SK-N-SH (cell line): ENCODE measurements around the gene ZNF283.

Experiments used
- EP300 ChIP-seq, 2 experiments: IDR thresholded peaks; 2 replicates each; pipeline versions ENCODE4 v1.4.0 to v1.6.1; 2012; ENCODE audit warnings: borderline replicate concordance in 1 of 2, low read depth in 1 of 2, low read length in 1 of 2
- FOXM1 ChIP-seq: IDR thresholded peaks from 2 replicates; pipeline ENCODE4 v1.4.0; 2012; ENCODE audit warnings: low read depth, mild to moderate bottlenecking
- GABPA ChIP-seq: IDR thresholded peaks from 2 replicates; pipeline ENCODE4 v1.4.0; 2012; ENCODE audit warnings: low read depth, mild to moderate bottlenecking
- GATA2 ChIP-seq: sonication (generic); formaldehyde crosslinking; IDR thresholded peaks from 2 replicates; pipeline ENCODE4 v1.5.0; 2020; ENCODE audit warnings: mild to moderate bottlenecking, missing genetic modification reagents
- POLR2AphosphoS5 ChIP-seq: IDR thresholded peaks from 2 replicates; pipeline ENCODE4 v1.6.1; 2012; ENCODE audit warnings: low read depth, low read length
- RFX5 ChIP-seq: IDR thresholded peaks from 2 replicates; pipeline ENCODE4 v1.6.1; 2012; ENCODE audit warnings: mild to moderate bottlenecking, improper control_type of control experiment, low read length
- TAF1 ChIP-seq: IDR thresholded peaks from 2 replicates; pipeline ENCODE4 v1.6.1; 2012; ENCODE audit warnings: low read depth, mild to moderate bottlenecking, low read length, moderate library complexity, borderline replicate concordance
- YY1 ChIP-seq: IDR thresholded peaks from 2 replicates; pipeline ENCODE4 v1.4.0; 2012; ENCODE audit warnings: low read depth, mild to moderate bottlenecking
- TF ChIP-seq, protein P1 (sequence below): fragments of 200-600 bp; sonication (generic); IDR thresholded peaks from 2 replicates; pipeline ENCODE4 v1.6.1; 2017; ENCODE audit warnings: antibody characterized with exemption, mild to moderate bottlenecking, moderate library complexity
- TF ChIP-seq, protein P2 (sequence below): IDR thresholded peaks from 2 replicates; pipeline ENCODE4 v1.4.0; 2012; ENCODE audit warnings: low read depth, borderline replicate concordance
- TF ChIP-seq, protein P3 (sequence below): IDR thresholded peaks from 2 replicates; pipeline ENCODE4 v1.4.0; 2012; ENCODE audit warnings: low read depth
- TF ChIP-seq, protein P4 (sequence below): IDR thresholded peaks from 2 replicates; pipeline ENCODE4 v1.6.1; 2012; ENCODE audit warnings: mild to moderate bottlenecking, low read depth, low read length, moderate library complexity

DNA sequence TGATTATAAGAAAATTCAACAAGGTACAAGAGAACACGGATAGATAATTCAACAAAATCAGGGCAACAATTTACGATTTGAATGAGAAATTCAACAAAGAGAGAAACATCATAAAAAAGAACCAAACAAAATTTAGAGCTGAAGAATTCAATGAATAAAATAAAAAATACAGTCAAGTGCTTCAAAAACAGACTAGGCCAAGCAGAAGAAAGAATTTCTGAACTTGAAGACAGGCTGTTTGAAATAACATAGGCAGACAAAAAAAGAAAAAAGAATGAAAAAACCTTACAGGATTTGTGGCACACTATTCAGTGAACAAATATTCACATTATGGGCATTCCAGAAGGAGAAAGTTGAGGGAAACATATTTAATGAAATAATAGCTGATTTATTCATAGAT, 31.1 kb downstream of the ZNF283 start:
- TF ChIP-seq TAF1 (no peak), EP300 (IDR thresholded peaks at IDR 0.05; ENCODE audit: borderline replicate concordance in 1 of 2, low read depth in 1 of 2, low read length in 1 of 2) (no peak), RFX5 (no peak), GABPA (no peak), GATA2 (CRISPR knock-in tag) (no peak), POLR2AphosphoS5 (no peak), FOXM1 (no peak), YY1 (no peak)
- TF ChIP-seq, protein P1, sequence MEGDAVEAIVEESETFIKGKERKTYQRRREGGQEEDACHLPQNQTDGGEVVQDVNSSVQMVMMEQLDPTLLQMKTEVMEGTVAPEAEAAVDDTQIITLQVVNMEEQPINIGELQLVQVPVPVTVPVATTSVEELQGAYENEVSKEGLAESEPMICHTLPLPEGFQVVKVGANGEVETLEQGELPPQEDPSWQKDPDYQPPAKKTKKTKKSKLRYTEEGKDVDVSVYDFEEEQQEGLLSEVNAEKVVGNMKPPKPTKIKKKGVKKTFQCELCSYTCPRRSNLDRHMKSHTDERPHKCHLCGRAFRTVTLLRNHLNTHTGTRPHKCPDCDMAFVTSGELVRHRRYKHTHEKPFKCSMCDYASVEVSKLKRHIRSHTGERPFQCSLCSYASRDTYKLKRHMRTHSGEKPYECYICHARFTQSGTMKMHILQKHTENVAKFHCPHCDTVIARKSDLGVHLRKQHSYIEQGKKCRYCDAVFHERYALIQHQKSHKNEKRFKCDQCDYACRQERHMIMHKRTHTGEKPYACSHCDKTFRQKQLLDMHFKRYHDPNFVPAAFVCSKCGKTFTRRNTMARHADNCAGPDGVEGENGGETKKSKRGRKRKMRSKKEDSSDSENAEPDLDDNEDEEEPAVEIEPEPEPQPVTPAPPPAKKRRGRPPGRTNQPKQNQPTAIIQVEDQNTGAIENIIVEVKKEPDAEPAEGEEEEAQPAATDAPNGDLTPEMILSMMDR: no peak
- TF ChIP-seq, protein P2, sequence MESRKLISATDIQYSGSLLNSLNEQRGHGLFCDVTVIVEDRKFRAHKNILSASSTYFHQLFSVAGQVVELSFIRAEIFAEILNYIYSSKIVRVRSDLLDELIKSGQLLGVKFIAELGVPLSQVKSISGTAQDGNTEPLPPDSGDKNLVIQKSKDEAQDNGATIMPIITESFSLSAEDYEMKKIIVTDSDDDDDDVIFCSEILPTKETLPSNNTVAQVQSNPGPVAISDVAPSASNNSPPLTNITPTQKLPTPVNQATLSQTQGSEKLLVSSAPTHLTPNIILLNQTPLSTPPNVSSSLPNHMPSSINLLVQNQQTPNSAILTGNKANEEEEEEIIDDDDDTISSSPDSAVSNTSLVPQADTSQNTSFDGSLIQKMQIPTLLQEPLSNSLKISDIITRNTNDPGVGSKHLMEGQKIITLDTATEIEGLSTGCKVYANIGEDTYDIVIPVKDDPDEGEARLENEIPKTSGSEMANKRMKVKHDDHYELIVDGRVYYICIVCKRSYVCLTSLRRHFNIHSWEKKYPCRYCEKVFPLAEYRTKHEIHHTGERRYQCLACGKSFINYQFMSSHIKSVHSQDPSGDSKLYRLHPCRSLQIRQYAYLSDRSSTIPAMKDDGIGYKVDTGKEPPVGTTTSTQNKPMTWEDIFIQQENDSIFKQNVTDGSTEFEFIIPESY: no peak
- TF ChIP-seq, protein P3, sequence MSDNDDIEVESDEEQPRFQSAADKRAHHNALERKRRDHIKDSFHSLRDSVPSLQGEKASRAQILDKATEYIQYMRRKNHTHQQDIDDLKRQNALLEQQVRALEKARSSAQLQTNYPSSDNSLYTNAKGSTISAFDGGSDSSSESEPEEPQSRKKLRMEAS: no peak
- TF ChIP-seq, protein P4, sequence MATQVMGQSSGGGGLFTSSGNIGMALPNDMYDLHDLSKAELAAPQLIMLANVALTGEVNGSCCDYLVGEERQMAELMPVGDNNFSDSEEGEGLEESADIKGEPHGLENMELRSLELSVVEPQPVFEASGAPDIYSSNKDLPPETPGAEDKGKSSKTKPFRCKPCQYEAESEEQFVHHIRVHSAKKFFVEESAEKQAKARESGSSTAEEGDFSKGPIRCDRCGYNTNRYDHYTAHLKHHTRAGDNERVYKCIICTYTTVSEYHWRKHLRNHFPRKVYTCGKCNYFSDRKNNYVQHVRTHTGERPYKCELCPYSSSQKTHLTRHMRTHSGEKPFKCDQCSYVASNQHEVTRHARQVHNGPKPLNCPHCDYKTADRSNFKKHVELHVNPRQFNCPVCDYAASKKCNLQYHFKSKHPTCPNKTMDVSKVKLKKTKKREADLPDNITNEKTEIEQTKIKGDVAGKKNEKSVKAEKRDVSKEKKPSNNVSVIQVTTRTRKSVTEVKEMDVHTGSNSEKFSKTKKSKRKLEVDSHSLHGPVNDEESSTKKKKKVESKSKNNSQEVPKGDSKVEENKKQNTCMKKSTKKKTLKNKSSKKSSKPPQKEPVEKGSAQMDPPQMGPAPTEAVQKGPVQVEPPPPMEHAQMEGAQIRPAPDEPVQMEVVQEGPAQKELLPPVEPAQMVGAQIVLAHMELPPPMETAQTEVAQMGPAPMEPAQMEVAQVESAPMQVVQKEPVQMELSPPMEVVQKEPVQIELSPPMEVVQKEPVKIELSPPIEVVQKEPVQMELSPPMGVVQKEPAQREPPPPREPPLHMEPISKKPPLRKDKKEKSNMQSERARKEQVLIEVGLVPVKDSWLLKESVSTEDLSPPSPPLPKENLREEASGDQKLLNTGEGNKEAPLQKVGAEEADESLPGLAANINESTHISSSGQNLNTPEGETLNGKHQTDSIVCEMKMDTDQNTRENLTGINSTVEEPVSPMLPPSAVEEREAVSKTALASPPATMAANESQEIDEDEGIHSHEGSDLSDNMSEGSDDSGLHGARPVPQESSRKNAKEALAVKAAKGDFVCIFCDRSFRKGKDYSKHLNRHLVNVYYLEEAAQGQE: no peak
